Measurements from ENCODE around the gene PPP2R3B. TPM values are rescaled to one million over a fixed set of nuclear protein-coding genes. Genes with fewer than 3 reads are reported as not detected.

The PPP2R3B gene
- total RNA-seq, 1 donor from 2014 or later: 36.1 TPM

Other genes with a start within 250 kb of the PPP2R3B start
- 36.4 TPM for gene PLCXD1, start 105.5 kb downstream of the PPP2R3B start, total RNA-seq (ENCODE audit: unreplicated experiment)
- gene GTPBP6, start 68.1 kb downstream of the PPP2R3B start, total RNA-seq (ENCODE audit: unreplicated experiment): 52.3 TPM
- 0.22 TPM for gene SHOX, start 243.9 kb upstream of the PPP2R3B start, total RNA-seq (ENCODE audit: unreplicated experiment)